ENCODE results near the gene MAGI3.

DNA sequence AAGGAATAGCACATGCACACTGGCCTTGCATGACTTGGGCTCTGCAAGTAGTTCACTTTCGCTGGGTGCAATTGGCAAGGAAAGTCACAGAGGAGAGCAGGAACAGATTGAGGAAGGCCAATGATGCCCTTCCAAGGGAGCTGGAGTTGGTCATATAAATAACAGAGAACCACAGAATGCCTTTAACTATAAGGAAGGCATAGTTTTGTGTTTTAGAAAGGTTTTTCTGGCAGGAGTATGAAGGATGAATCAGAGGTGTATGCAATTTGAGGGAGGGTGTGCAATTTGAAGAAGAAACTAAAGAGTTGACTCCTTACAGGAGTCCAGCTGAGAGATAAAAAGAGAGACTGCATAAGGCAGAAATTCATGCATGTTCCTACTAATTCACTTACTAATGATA, 256.8 kb downstream of the MAGI3 start:
- TF ChIP-seq, protein P1, sequence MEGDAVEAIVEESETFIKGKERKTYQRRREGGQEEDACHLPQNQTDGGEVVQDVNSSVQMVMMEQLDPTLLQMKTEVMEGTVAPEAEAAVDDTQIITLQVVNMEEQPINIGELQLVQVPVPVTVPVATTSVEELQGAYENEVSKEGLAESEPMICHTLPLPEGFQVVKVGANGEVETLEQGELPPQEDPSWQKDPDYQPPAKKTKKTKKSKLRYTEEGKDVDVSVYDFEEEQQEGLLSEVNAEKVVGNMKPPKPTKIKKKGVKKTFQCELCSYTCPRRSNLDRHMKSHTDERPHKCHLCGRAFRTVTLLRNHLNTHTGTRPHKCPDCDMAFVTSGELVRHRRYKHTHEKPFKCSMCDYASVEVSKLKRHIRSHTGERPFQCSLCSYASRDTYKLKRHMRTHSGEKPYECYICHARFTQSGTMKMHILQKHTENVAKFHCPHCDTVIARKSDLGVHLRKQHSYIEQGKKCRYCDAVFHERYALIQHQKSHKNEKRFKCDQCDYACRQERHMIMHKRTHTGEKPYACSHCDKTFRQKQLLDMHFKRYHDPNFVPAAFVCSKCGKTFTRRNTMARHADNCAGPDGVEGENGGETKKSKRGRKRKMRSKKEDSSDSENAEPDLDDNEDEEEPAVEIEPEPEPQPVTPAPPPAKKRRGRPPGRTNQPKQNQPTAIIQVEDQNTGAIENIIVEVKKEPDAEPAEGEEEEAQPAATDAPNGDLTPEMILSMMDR (IDR thresholded peaks at IDR 0.05) = no peak
- TF ChIP-seq EZH2 (IDR thresholded peaks at IDR 0.05; ENCODE audit: borderline replicate concordance, insufficient read depth, low read depth, low read length, poor library complexity, severe bottlenecking) = no peak

Measured in B cell (primary cell).